ENCODE data around the gene BCL2L14.

The BCL2L14 gene

GRCh38 chr12:12032851-12033797 is 37.6 kb upstream of the BCL2L14 start:
- TF ChIP-seq SIN3A (IDR thresholded peaks at IDR 0.05; ENCODE audit: borderline replicate concordance, insufficient read depth, low read length) (no peak), REST (IDR thresholded peaks at IDR 0.05; ENCODE audit: insufficient read depth in 1 of 2, low read depth in 2 of 2, low read length in 2 of 2) (no peak), FOXP2 (optimal IDR thresholded peaks at IDR 0.05; ENCODE audit: borderline replicate concordance, extremely low read depth, extremely low read length, insufficient read depth) (no peak), TAF1 (IDR thresholded peaks at IDR 0.05; ENCODE audit: borderline replicate concordance, insufficient read depth, low read length) (no peak), POLR2AphosphoS5 (IDR thresholded peaks at IDR 0.05; ENCODE audit: low read depth, low read length) (no peak)

GRCh38 chr12:12033824-12034223 is 36.9 kb upstream of the BCL2L14 start:
- TF ChIP-seq TAF1 (IDR thresholded peaks at IDR 0.05; ENCODE audit: borderline replicate concordance, insufficient read depth, low read length) (no peak), FOXP2 (optimal IDR thresholded peaks at IDR 0.05; ENCODE audit: borderline replicate concordance, extremely low read depth, extremely low read length, insufficient read depth) (no peak), REST (IDR thresholded peaks at IDR 0.05; ENCODE audit: insufficient read depth in 1 of 2, low read depth in 2 of 2, low read length in 2 of 2) (no peak), POLR2AphosphoS5 (IDR thresholded peaks at IDR 0.05; ENCODE audit: low read depth, low read length) (no peak), SIN3A (IDR thresholded peaks at IDR 0.05; ENCODE audit: borderline replicate concordance, insufficient read depth, low read length) (no peak)

GRCh38 chr12:12034344-12034743 is 36.4 kb upstream of the BCL2L14 start:
- TF ChIP-seq TAF1 (IDR thresholded peaks at IDR 0.05; ENCODE audit: borderline replicate concordance, insufficient read depth, low read length) (no peak), POLR2AphosphoS5 (IDR thresholded peaks at IDR 0.05; ENCODE audit: low read depth, low read length) (no peak), SIN3A (IDR thresholded peaks at IDR 0.05; ENCODE audit: borderline replicate concordance, insufficient read depth, low read length) (no peak)

GRCh38 chr12:12035229-12035628 is 35.5 kb upstream of the BCL2L14 start:
- TF ChIP-seq POLR2AphosphoS5 (IDR thresholded peaks at IDR 0.05; ENCODE audit: low read depth, low read length) (no peak), TAF1 (IDR thresholded peaks at IDR 0.05; ENCODE audit: borderline replicate concordance, insufficient read depth, low read length) (no peak), FOXP2 (optimal IDR thresholded peaks at IDR 0.05; ENCODE audit: borderline replicate concordance, extremely low read depth, extremely low read length, insufficient read depth) (no peak), REST (IDR thresholded peaks at IDR 0.05; ENCODE audit: insufficient read depth in 1 of 2, low read depth in 2 of 2, low read length in 2 of 2) (no peak), SIN3A (IDR thresholded peaks at IDR 0.05; ENCODE audit: borderline replicate concordance, insufficient read depth, low read length) (no peak)

- no peak for TF ChIP-seq SIN3A (IDR thresholded peaks at IDR 0.05; ENCODE audit: borderline replicate concordance, insufficient read depth, low read length)
- TF ChIP-seq POLR2AphosphoS5 (IDR thresholded peaks at IDR 0.05; ENCODE audit: low read depth, low read length): no peak
- TF ChIP-seq TAF1 (IDR thresholded peaks at IDR 0.05; ENCODE audit: borderline replicate concordance, insufficient read depth, low read length): no peak
Measured at GRCh38 chr12:12036901-12037300, 33.8 kb upstream of the BCL2L14 start.

- TF ChIP-seq SIN3A (IDR thresholded peaks at IDR 0.05; ENCODE audit: borderline replicate concordance, insufficient read depth, low read length) (no peak), FOXP2 (optimal IDR thresholded peaks at IDR 0.05; ENCODE audit: borderline replicate concordance, extremely low read depth, extremely low read length, insufficient read depth) (no peak), POLR2AphosphoS5 (IDR thresholded peaks at IDR 0.05; ENCODE audit: low read depth, low read length) (no peak), REST (IDR thresholded peaks at IDR 0.05; ENCODE audit: insufficient read depth in 1 of 2, low read depth in 2 of 2, low read length in 2 of 2) (no peak), TAF1 (IDR thresholded peaks at IDR 0.05; ENCODE audit: borderline replicate concordance, insufficient read depth, low read length) (no peak)
Measured at GRCh38 chr12:12039897-12040296, 30.8 kb upstream of the BCL2L14 start.

Measured in PFSK-1 (cell line).